Thyroid gland (tissue), 4 donors: ENCODE results near the gene GFER. TPM values are rescaled to one million over a fixed set of nuclear protein-coding genes. Genes with fewer than 3 reads are reported as not detected.

Source experiments
- DNase-seq, 2 donors: peaks; one replicate each; pipeline ENCODE4 v3.0.0-alpha.2; 2019
- H3K27ac ChIP-seq, 3 donors: fragments of 200-600 bp; sonication (generic); 1 replicate in 2 of 3; 2 replicates in 1 of 3; pipeline ENCODE4 v1.5.1; 2016 to 2019; ENCODE audit warnings: mild to moderate bottlenecking in 1 of 3, moderate library complexity in 1 of 3
- H3K27me3 ChIP-seq: fragments of 200-600 bp; sonication (generic); one replicate; pipeline ENCODE4 v1.5.1; 2019
- H3K36me3 ChIP-seq, 2 donors: fragments of 200-600 bp; sonication (generic); one replicate each; pipeline ENCODE4 v1.5.1; 2016 to 2019
- H3K4me1 ChIP-seq, 2 donors: fragments of 200-600 bp; sonication (generic); one replicate each; pipeline ENCODE4 v1.5.1; 2017 to 2019
- H3K4me3 ChIP-seq, 3 donors: fragments of 200-600 bp; sonication (generic); replicated peaks in 1 of 3; 1 replicate in 2 of 3; 2 replicates in 1 of 3; pipeline ENCODE4 v1.5.1; 2016; ENCODE audit warnings: mild to moderate bottlenecking in 1 of 3
- H3K9me3 ChIP-seq: fragments of 200-600 bp; sonication (generic); one replicate; pipeline ENCODE4 v1.5.1; 2017
- CTCF ChIP-seq, 6 experiments: fragments of 200-600 bp in 3 of 6; fragments of 450-650 bp in 3 of 6; sonication (generic) in 3 of 6; IDR thresholded peaks; one replicate each; pipeline ENCODE4 v1.5.1; 2016 to 2019; ENCODE audit warnings: antibody characterized with exemption in 6 of 6, mild to moderate bottlenecking in 2 of 6, inconsistent platforms in 1 of 6, moderate library complexity in 1 of 6
- POLR2A ChIP-seq, 2 donors: fragments of 450-650 bp; IDR thresholded peaks; one replicate each; pipeline ENCODE4 v1.6.1; 2017; ENCODE audit warnings: antibody characterized with exemption in 2 of 2, mild to moderate bottlenecking in 2 of 2, moderate library complexity in 1 of 2
- WGBS, 2 donors: methylation state at CpG; one replicate each; pipeline ENCODE4 v1.1.5; 2017; 5-methylcytosine and 5-hydroxymethylcytosine counted together
- intact Hi-C: fragments of 100-400 bp; cut with DNase I; formaldehyde crosslinking; loops from one replicate; pipeline ENCODE4 v1.15.1; 2023
- total RNA-seq, 4 donors: library from RNA; depleted of rRNA; stranded (reverse); fragments of >200 nt; gene quantifications; one replicate each; pipeline ENCODE4 v1.2.3, GENCODE V29; 2016

The GFER gene
- total RNA-seq, 4 donors from 2014 or later: 7.8 to 37.2 (median 22.3) TPM

- Histone ChIP-seq H3K27me3 (no peaks in the 10 kb centered on the region), H3K27ac (no peak overlapping the region), H3K4me1 (peaks cover 8 to 20% of the 10 kb centered on the region in 2 donors), H3K4me3 (no peak overlapping the region), H3K9me3 (no peaks in the 10 kb centered on the region), H3K36me3 (peaks cover 0 to 7% of the 10 kb centered on the region in 2 donors)
- no peak for TF ChIP-seq POLR2A (IDR thresholded peaks at IDR 0.05)
- no peak for TF ChIP-seq CTCF (IDR thresholded peaks at IDR 0.05)
- intact Hi-C loops: no loop called here
- WGBS, 2 donors: 93 to 94% methylated on average over 11 to 23 of the region's 23 CpGs
- DNase-seq: no peak
Measured at GRCh38 chr16:1940273-1941161, 43.5 kb upstream of the GFER start.

- no peak overlapping the region for H3K27ac ChIP-seq
Measured at GRCh38 chr16:1941162-1942046, 42.6 kb upstream of the GFER start.

DNA sequence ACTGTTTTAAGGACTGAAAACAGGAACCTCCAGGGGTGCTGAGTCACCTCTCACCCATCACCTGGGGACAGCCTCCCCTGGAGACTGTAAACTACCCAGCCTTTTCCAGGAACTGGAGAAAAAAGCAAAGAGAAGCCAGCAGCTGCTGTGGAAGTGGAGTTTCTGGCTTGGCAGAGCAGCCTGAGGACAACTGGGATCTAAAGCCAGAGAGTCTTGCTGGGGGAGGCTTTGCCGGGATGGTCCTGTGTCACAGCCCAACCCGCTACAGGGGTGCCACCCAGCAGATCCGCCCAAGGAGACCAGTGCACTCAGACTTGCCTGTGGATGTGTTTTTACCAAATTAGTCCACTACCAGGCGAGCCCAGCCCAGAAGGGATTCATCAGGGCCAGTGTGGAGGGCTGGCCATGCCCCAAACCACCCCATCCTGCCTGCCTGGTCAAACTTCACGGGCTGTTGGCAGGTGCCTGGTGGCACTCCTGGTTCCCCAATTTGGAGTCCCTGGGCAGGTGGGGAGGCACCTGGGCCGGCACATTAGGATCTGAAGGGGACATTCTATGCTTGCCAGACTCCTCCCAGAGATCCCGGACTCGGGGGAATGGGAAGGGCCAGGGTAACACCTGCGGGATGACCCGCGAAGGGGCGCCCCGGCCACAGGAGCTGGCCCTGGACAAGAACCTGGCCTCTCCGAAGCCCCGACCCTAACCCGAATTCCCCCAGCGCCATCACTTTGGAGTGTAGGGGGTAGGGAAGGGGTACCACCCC, 41.8 kb upstream of the GFER start:
- Histone ChIP-seq H3K27me3 (no peaks in the 10 kb centered on the region), H3K27ac (peak overlapping the region in 1 of 3 donors; percentile 39), H3K36me3 (peaks cover 0 to 7% of the 10 kb centered on the region in 2 donors), H3K9me3 (no peaks in the 10 kb centered on the region), H3K4me3 (peak overlapping the region; percentile 64 to 93 (median 73)), H3K4me1 (peaks cover 8 to 20% of the 10 kb centered on the region in 2 donors)
- no peak for TF ChIP-seq POLR2A (IDR thresholded peaks at IDR 0.05)
- WGBS, 2 donors: 34 to 35% methylated on average over 9 to 11 of the region's 17 CpGs
- DNase-seq: peak in 1 of 2 donors; percentile 17
- intact Hi-C loops: no loop called here

More at GRCh38 chr16:1941162-1942046, 42.6 kb upstream of the GFER start:
- Histone ChIP-seq H3K4me1 (peaks cover 8 to 20% of the 10 kb centered on the region in 2 donors), H3K27me3 (no peaks in the 10 kb centered on the region), H3K4me3 (no peak overlapping the region), H3K36me3 (peaks cover 0 to 7% of the 10 kb centered on the region in 2 donors), H3K9me3 (no peaks in the 10 kb centered on the region)
- WGBS, 2 donors: 85 to 90% methylated on average over 24 to 29 of the region's 30 CpGs
- TF ChIP-seq CTCF (IDR thresholded peaks at IDR 0.05) (no peak), POLR2A (IDR thresholded peaks at IDR 0.05) (no peak)
- intact Hi-C loops: no loop called here
- no peak for DNase-seq

DNA sequence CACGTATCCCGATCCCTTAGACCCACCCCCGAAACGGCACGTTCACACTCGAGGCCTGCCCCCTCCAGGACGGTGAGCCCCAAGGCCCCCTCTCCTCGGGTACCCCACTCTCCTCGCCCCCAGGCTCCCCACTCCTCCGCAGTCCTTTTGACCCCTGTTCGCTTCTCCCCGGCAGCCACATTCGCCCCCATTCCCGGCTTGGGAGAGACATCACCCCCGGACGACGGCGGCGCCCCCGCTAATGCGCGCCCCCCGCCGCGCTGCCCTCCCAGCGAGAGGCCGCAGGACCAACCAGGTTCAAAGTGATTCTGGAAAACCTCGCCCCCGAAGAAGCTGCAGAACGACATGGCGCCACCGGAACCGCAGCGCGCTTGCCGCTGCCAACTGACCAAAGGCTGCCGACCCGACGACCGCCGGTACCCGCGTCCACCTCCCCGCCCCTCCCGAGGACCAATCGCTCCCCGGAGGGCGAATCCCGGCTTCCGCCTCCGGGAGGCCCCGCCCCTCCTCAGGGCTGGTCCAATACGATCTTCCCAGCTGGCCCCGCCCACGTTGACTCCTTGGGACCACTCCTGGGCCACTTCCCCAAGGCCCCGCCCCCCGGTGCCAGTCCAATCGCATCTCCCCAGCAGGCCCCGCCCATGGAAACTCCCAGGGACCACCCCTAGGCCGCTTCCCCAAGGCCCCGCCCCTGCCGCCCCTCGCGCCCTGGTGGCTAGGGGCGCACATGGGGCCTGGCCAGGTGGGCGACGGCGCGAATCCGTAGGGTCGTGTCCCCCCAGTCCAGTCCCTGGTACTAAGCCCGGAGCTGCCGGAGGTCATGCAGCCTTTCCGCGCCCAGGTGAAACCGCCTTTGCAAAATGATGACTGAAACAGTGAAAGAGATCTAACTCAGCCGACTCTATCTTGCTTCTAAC, 40.9 kb upstream of the GFER start, which contains the start of gene MSRB1:
Gene MSRB1 (minus strand): TSS at position 390 of the 917 bp plus-strand sequence. CDS start 43 bp downstream, at position 347.
- peak within 1 kb of the TSS; percentile 64 to 93 (median 73) for H3K4me3 ChIP-seq
- no peaks in the 10 kb centered on the region for H3K27me3 ChIP-seq
- TF ChIP-seq CTCF (IDR thresholded peaks at IDR 0.05): peak in 1 of 6 experiments; percentile 32
- TF ChIP-seq POLR2A (IDR thresholded peaks at IDR 0.05): peak in 1 of 2 donors; percentile 83
- H3K4me1 ChIP-seq: peaks cover 8 to 20% of the 10 kb centered on the region in 2 donors
- H3K27ac ChIP-seq: peak within 1 kb of the TSS; percentile 51 to 56 (median 55)
- DNase-seq: peak; percentile 100
- peaks cover 0 to 7% of the 10 kb centered on the region in 2 donors for H3K36me3 ChIP-seq
- 3 to 7% methylated on average over 22 to 48 of the region's 77 CpGs for WGBS, 2 donors
- H3K9me3 ChIP-seq: no peaks in the 10 kb centered on the region
- intact Hi-C loops: no loop called here
